Heart right ventricle (tissue), 16 donors: ENCODE data around the gene AGAP1. TPM values are rescaled to one million over a fixed set of nuclear protein-coding genes. Genes with fewer than 3 reads are reported as not detected.
A peak's percentile ranks its signal among the peaks of the same experiment; 100 is the strongest.

Source experiments
- ATAC-seq, 8 donors: fragments of 200-7000 bp; cut with Tn5 transposase; one replicate each; pipeline ENCODE4 v1.9.1; 2020; ENCODE audit warnings: mild to moderate bottlenecking in 8 of 8, moderate library complexity in 8 of 8, moderate number of reproducible peaks in 1 of 8
- DNase-seq, 2 donors: peaks; one replicate each; pipeline ENCODE4 v3.0.0-alpha.2; 2020
- H3K27ac ChIP-seq, 10 donors: fragments of 200-600 bp; sonication (generic) in 2 of 10; one replicate each; pipeline versions ENCODE4 v1.5.0 to v1.8.0; 2020 to 2022; ENCODE audit warnings: mild to moderate bottlenecking in 3 of 10
- H3K27me3 ChIP-seq, 7 donors: fragments of 200-600 bp; one replicate each; pipeline ENCODE4 v1.8.0; 2021 to 2022; ENCODE audit warnings: mild to moderate bottlenecking in 2 of 7
- H3K36me3 ChIP-seq, 9 donors: fragments of 200-600 bp; sonication (generic) in 1 of 9; one replicate each; pipeline versions ENCODE4 v1.5.0 to v1.8.0; 2020 to 2022; ENCODE audit warnings: mild to moderate bottlenecking in 2 of 9
- H3K4me1 ChIP-seq, 9 donors: fragments of 200-600 bp; sonication (generic) in 1 of 9; one replicate each; pipeline versions ENCODE4 v1.5.0 to v1.8.0; 2020 to 2022; ENCODE audit warnings: mild to moderate bottlenecking in 4 of 9
- H3K4me3 ChIP-seq, 10 donors: fragments of 200-600 bp; sonication (generic) in 2 of 10; one replicate each; pipeline versions ENCODE4 v1.5.0 to v1.8.0; 2020 to 2022; ENCODE audit warnings: mild to moderate bottlenecking in 7 of 10, moderate library complexity in 2 of 10
- H3K9me3 ChIP-seq, 11 donors: fragments of 200-600 bp in 10 of 11; sonication (generic) in 2 of 11; one replicate each; pipeline versions ENCODE4 v1.5.0 to v1.8.0; 2013 to 2022; ENCODE audit warnings: mild to moderate bottlenecking in 2 of 11, control low read depth in 1 of 11, moderate library complexity in 1 of 11
- WGBS, 2 donors: extraction: QIAGEN DNeasy Blood & Tissue Kit; methylation state at CpG; one replicate each; pipeline ENCODE4 v1.1.7; 2013; ENCODE audit warnings: inconsistent platforms in 1 of 2; 5-methylcytosine and 5-hydroxymethylcytosine counted together
- intact Hi-C, 10 donors: fragments of 100-400 bp; cut with DNase I; formaldehyde crosslinking; loops; one replicate each; pipeline versions ENCODE4 v1.11.1 to v1.14.2; 2022
- polyA plus RNA-seq, 2 donors: library from polyadenylated mRNA; stranded (reverse); fragments of 200-250 nt; gene quantifications; one replicate each; pipeline ENCODE4 v1.2.3, GENCODE V29; 2013
- total RNA-seq, 10 donors: library from RNA; stranded (reverse); fragmentation: NEBNext Ultra II Directional in 3 of 10; extraction: Animal tissue kit (Norgen Biotek cat#: 25700) in 3 of 10; gene quantifications; one replicate each; pipeline versions ENCODE4 v1.2.1 to v1.2.4, GENCODE V29; 2021 to 2023
- TF ChIP-seq, protein P1 (sequence below), 9 donors: fragments of 200-600 bp; sonication (generic) in 2 of 9; IDR thresholded peaks; one replicate each; pipeline versions ENCODE4 v1.5.0 to v1.8.0; 2021 to 2022; ENCODE audit warnings: antibody characterized with exemption in 9 of 9, mild to moderate bottlenecking in 5 of 9, moderate library complexity in 1 of 9
- donor health status: Arrhythmogenic right ventricular cardiomyopathy.
- donor health status: ischemic (EF 13 %, LVEDD 7.1; RV severe dilation, severe dysfunction).
- donor health status: healthy with polysubstance abuse.
- donor health status: DM: no; HTN: yes; CAD: no.
- donor health status: DM: no; HTN: no; CAD: no.
- donor health status: ischemic (EF 25% LVEDD 6.9; RV normal size, moderate dysfunction).
- donor health status: ischemic (EF 25% LVEDD 5.7; RV mildly dilated, moderate dysfunction).
- donor health status: healthy.
- donor health status: DM: yes; HTN: yes; CAD: no.
- donor health status: Ischemic cardiomyopathy.
- donor health status: ischemic (EF 35%, LVEDD 5.7; RV mildly dilated, moderate dysfunction).
- donor health status: nonischemic (EF 11% LVEDD 7.7; RV severe dilation, severe dysfunction).
- donor health status: DM: yes; HTN: yes; CAD: no.
- donor health status: PGD.
- donor health status: ischemic (EF 29% LVEDD 5.4; RV normal size, mild dysfunction).
- donor health status: nonischemic (EF 23%, LVEDD 6.1; RV moderate dilation, normal function).

AGAP1 gene
- total and polyA plus RNA-seq, 12 donors, result 3.5 to 29.2 (median 19.4) TPM

DNA sequence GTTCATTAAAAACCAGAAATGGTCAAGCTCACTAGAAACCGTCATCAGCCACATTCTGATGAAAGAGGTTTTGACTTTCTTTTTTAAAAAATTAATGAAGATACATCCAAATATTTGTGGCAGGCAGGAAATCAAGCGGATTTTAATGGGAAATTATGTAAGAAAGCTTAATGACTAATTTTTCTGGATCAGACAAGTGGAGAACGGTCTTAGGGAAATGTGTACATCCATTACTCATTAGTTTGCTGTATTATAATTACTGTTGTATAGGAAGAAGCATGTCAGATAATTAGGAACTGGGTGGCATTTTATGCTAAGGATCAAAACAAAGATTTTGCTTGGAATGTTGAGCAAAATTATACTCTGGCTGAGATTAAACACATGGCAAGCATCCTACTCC, 39.4 kb downstream of the AGAP1 start:
- H3K4me1 ChIP-seq, result peaks cover 0 to 12% (median 0%) of the 10 kb centered on the region in 9 donors
- 72 to 74% methylated on average over 3 of the region's 3 CpGs for WGBS, 2 donors

GRCh38 chr2:235533616-235534385, 40.0 kb downstream of the AGAP1 start:
- intact Hi-C loops, result no loop called here
- no peak for DNase-seq
- H3K36me3 ChIP-seq, result no peaks in the 10 kb centered on the region
- TF ChIP-seq, protein P1, sequence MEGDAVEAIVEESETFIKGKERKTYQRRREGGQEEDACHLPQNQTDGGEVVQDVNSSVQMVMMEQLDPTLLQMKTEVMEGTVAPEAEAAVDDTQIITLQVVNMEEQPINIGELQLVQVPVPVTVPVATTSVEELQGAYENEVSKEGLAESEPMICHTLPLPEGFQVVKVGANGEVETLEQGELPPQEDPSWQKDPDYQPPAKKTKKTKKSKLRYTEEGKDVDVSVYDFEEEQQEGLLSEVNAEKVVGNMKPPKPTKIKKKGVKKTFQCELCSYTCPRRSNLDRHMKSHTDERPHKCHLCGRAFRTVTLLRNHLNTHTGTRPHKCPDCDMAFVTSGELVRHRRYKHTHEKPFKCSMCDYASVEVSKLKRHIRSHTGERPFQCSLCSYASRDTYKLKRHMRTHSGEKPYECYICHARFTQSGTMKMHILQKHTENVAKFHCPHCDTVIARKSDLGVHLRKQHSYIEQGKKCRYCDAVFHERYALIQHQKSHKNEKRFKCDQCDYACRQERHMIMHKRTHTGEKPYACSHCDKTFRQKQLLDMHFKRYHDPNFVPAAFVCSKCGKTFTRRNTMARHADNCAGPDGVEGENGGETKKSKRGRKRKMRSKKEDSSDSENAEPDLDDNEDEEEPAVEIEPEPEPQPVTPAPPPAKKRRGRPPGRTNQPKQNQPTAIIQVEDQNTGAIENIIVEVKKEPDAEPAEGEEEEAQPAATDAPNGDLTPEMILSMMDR (IDR thresholded peaks at IDR 0.05), result no peak
- no peak for ATAC-seq
- no peak overlapping the region for H3K4me3 ChIP-seq
- H3K4me1 ChIP-seq, result peaks cover 0 to 8% (median 0%) of the 10 kb centered on the region in 9 donors
- 93 to 94% methylated on average over 20 of the region's 20 CpGs for WGBS, 2 donors
- no peaks in the 10 kb centered on the region for H3K27me3 ChIP-seq
- no peak overlapping the region for H3K27ac ChIP-seq
- peaks cover 0 to 10% (median 0%) of the 10 kb centered on the region in 11 donors for H3K9me3 ChIP-seq

More for the DNA sequence above, 39.4 kb downstream of the AGAP1 start:
- Histone ChIP-seq H3K27ac (no peak overlapping the region), H3K4me3 (no peak overlapping the region), H3K9me3 (peaks cover 0 to 10% (median 0%) of the 10 kb centered on the region in 11 donors), H3K36me3 (no peaks in the 10 kb centered on the region), H3K27me3 (no peaks in the 10 kb centered on the region)
- ATAC-seq (no peak), DNase-seq (no peak)
- intact Hi-C loops, result no loop called here
- TF ChIP-seq, protein P1 (IDR thresholded peaks at IDR 0.05), result no peak

DNA sequence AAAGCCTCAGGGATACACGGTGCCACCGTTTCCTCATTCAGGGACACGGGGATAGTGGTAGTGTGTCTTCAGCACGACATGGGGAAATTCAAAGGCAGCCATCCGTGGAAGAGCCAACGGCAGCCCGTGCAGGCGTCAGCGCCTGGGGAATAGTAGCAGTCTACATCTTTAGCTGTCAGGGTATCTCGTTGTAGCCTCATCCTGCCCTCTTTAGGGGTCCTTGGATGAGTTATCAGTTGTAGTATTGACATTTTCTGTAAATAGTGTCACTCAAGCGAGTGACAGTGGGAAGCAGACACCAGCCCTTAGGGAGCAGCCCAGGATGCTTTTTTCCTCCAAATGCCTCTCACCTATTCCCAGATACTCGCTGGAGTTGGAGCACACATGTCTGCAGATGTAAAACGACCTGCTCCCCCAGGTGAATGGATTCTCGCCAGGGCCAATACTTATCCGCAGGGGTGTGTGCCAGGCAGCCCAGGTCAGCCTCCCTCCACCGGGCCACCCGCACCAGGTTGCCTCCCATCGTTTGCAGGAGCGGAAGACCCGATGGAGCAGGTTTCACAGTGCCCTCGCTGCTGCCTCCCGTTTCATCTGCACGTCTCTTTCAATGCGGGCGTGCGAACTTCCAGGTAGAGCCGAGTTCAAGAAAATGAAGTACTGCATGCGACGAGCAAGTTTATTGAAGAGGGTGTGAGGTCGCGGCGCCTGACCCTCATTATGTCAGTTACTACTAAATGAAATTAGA, 41.0 kb downstream of the AGAP1 start:
- Histone ChIP-seq H3K36me3 (no peaks in the 10 kb centered on the region), H3K4me3 (no peak overlapping the region), H3K27ac (no peak overlapping the region), H3K27me3 (no peaks in the 10 kb centered on the region), H3K9me3 (peaks cover 0 to 9% (median 0%) of the 10 kb centered on the region in 11 donors), H3K4me1 (peaks cover 0 to 8% (median 0%) of the 10 kb centered on the region in 9 donors)
- intact Hi-C loops, result no loop called here
- ATAC-seq (peak in 1 of 8 donors; percentile 26), DNase-seq (no peak)
- TF ChIP-seq, protein P1 (IDR thresholded peaks at IDR 0.05), result no peak
- WGBS, 2 donors, result 93% methylated on average over 32 of the region's 32 CpGs

DNA sequence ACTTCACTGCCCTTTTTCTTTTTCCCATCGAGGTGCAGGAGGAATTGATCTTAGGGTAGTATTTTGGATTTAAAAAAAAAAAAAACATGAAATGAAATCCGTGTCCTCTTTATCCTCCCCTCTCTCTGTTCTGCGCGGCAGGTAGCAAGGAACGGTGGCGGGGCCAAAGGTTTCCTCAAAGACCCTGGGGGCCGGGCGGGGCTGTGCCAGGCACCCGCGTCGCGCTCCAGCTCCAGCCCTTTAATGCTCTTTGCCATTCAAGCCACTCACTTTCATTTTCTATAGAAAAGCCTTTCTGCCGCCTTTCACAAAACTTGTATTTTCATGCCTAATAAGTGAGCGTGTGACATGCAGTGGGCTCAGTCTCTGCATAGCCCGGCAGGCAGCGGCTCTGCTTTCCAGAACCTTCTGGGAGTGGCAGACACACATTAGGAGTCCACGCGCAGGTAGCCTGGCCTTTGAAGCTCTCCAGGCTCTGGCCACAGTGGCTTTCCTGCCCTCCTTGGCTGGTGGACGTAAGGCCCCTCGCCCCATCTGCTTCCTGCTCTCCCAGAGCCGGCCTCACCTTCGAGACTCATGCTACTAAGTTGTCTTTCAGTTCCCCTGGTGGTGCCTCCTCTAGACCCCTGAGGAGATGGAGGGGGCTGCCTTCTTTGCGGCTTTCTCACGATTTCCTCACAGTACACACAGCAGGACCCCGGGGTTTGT, 41.7 kb downstream of the AGAP1 start:
- WGBS, 2 donors, result 94 to 96% methylated on average over 25 of the region's 25 CpGs
- intact Hi-C loops, result no loop called here
- ATAC-seq, result peak in 1 of 8 donors; percentile 32
- no peak overlapping the region for H3K4me3 ChIP-seq
- peaks cover 0 to 2% (median 0%) of the 10 kb centered on the region in 11 donors for H3K9me3 ChIP-seq
- no peaks in the 10 kb centered on the region for H3K27me3 ChIP-seq
- H3K4me1 ChIP-seq, result peaks cover 0 to 8% (median 0%) of the 10 kb centered on the region in 9 donors
- TF ChIP-seq, protein P1 (IDR thresholded peaks at IDR 0.05), result no peak
- DNase-seq, result no peak
- no peaks in the 10 kb centered on the region for H3K36me3 ChIP-seq
- H3K27ac ChIP-seq, result no peak overlapping the region
